H9 (cell line): ENCODE results near the gene RB1. TPM values are rescaled to one million over a fixed set of nuclear protein-coding genes. Genes with fewer than 3 reads are reported as not detected.

Experiments
- DNase-seq: peaks from one replicate; pipeline ENCODE4 v3.0.0-alpha.2; 2017
- H2AFZ ChIP-seq: one replicate; pipeline ENCODE4 v1.6.1; 2013; ENCODE audit warnings: mild to moderate bottlenecking, low read length, control low read depth, moderate library complexity
- H2AK5ac ChIP-seq: 2 replicates; pipeline ENCODE4 v1.6.1; 2013; ENCODE audit warnings: low read length, control low read depth, mixed read lengths; ENCODE audit not compliant: insufficient read length
- H2BK120ac ChIP-seq: one replicate; pipeline ENCODE4 v1.6.1; 2013; ENCODE audit warnings: low read depth, mild to moderate bottlenecking, low read length, control low read depth, inconsistent platforms; ENCODE audit not compliant: poor library complexity, severe bottlenecking
- H2BK12ac ChIP-seq: 2 replicates; pipeline ENCODE4 v1.6.1; 2013; ENCODE audit warnings: low read length, control low read depth, mixed read lengths, low read depth; ENCODE audit not compliant: insufficient read length
- H2BK15ac ChIP-seq: 2 replicates; pipeline ENCODE4 v1.6.1; 2013; ENCODE audit warnings: low read depth, low read length, control low read depth
- H2BK20ac ChIP-seq: one replicate; pipeline ENCODE4 v1.6.1; 2013; ENCODE audit warnings: low read depth, mild to moderate bottlenecking, low read length, control low read depth, inconsistent platforms; ENCODE audit not compliant: poor library complexity, severe bottlenecking
- H2BK5ac ChIP-seq: 2 replicates; pipeline ENCODE4 v1.6.1; 2013; ENCODE audit warnings: low read length, control low read depth, mixed read lengths; ENCODE audit not compliant: insufficient read length
- H3K14ac ChIP-seq: 2 replicates; pipeline ENCODE4 v1.6.1; 2013; ENCODE audit warnings: low read length, control low read depth; ENCODE audit not compliant: insufficient read depth
- H3K18ac ChIP-seq: 2 replicates; pipeline ENCODE4 v1.6.1; 2013; ENCODE audit warnings: low read depth, mild to moderate bottlenecking, mixed read lengths, low read length, control low read depth; ENCODE audit not compliant: insufficient read length
- H3K23ac ChIP-seq: 2 replicates; pipeline ENCODE4 v1.6.1; 2013; ENCODE audit warnings: low read length, control low read depth, mixed read lengths, low read depth; ENCODE audit not compliant: insufficient read length
- H3K23me2 ChIP-seq: 2 replicates; pipeline ENCODE4 v1.6.1; 2013; ENCODE audit warnings: low read depth, mild to moderate bottlenecking, mixed read lengths, low read length, control low read depth; ENCODE audit not compliant: insufficient read length, poor library complexity, severe bottlenecking
- H3K27ac ChIP-seq: 2 replicates; pipeline ENCODE4 v1.5.1; 2013; ENCODE audit warnings: low read length, control low read depth, mixed read lengths, low read depth; ENCODE audit not compliant: insufficient read length
- H3K27me3 ChIP-seq: 2 replicates; pipeline ENCODE4 v1.6.1; 2013; ENCODE audit warnings: low read length, control low read depth, inconsistent platforms; ENCODE audit not compliant: insufficient read depth
- H3K4ac ChIP-seq: 2 replicates; pipeline ENCODE4 v1.6.1; 2013; ENCODE audit warnings: low read depth, mild to moderate bottlenecking, control low read depth, inconsistent platforms, low read length, moderate library complexity
- H3K4me1 ChIP-seq: 2 replicates; pipeline ENCODE4 v1.6.1; 2013; ENCODE audit warnings: low read length, control low read depth, inconsistent platforms; ENCODE audit not compliant: insufficient read depth
- H3K4me2 ChIP-seq: 2 replicates; pipeline ENCODE4 v1.6.1; 2013; ENCODE audit warnings: low read length, control low read depth, mixed read lengths; ENCODE audit not compliant: insufficient read length, insufficient read depth
- H3K56ac ChIP-seq: 2 replicates; pipeline ENCODE4 v1.6.1; 2013; ENCODE audit warnings: low read depth, mild to moderate bottlenecking, mixed read lengths, low read length, control low read depth; ENCODE audit not compliant: insufficient read length
- H3K79me1 ChIP-seq: 2 replicates; pipeline ENCODE4 v1.6.1; 2013; ENCODE audit warnings: low read depth, mild to moderate bottlenecking, moderate library complexity, low read length, control low read depth, inconsistent platforms; ENCODE audit not compliant: insufficient read depth, poor library complexity, severe bottlenecking
- H3K79me2 ChIP-seq: 2 replicates; pipeline ENCODE4 v1.6.1; 2013; ENCODE audit warnings: low read length, control low read depth, inconsistent platforms; ENCODE audit not compliant: insufficient read depth
- H3K9ac ChIP-seq: 2 replicates; pipeline ENCODE4 v1.6.1; 2013; ENCODE audit warnings: low read length, control low read depth, mixed read lengths; ENCODE audit not compliant: insufficient read length; ENCODE audit errors: extremely low read depth
- H3K9me3 ChIP-seq: one replicate; pipeline ENCODE4 v1.6.1; 2013; ENCODE audit warnings: low read depth, low read length, inconsistent platforms; ENCODE audit not compliant: control insufficient read depth
- H3T11ph ChIP-seq: one replicate; pipeline ENCODE4 v1.6.1; 2013; ENCODE audit warnings: mild to moderate bottlenecking, low read length, control low read depth, inconsistent platforms
- H4K20me1 ChIP-seq: one replicate; pipeline ENCODE4 v1.6.1; 2013; ENCODE audit not compliant: control insufficient read depth, insufficient read length, insufficient read depth
- H4K5ac ChIP-seq: 2 replicates; pipeline ENCODE4 v1.6.1; 2013; ENCODE audit warnings: low read depth, mild to moderate bottlenecking, mixed read lengths, low read length, control low read depth; ENCODE audit not compliant: insufficient read length
- H4K8ac ChIP-seq: replicated peaks from 2 replicates; pipeline ENCODE4 v1.6.1; 2013; ENCODE audit warnings: low read length, control low read depth, mixed read lengths, low read depth; ENCODE audit not compliant: insufficient read length
- H4K91ac ChIP-seq: 2 replicates; pipeline ENCODE4 v1.6.1; 2013; ENCODE audit warnings: low read depth, mild to moderate bottlenecking, moderate library complexity, mixed read lengths, low read length, control low read depth; ENCODE audit not compliant: insufficient read length
- H3K27ac Mint-ChIP-seq, 3 experiments: 2 replicates in 2 of 3; 3 replicates in 1 of 3; pipeline ENCODE4 v1.8.0; 2020 to 2021; ENCODE audit warnings: mixed read lengths in 3 of 3, mild to moderate bottlenecking in 1 of 3, moderate library complexity in 1 of 3
- H3K27me3 Mint-ChIP-seq: 2 replicates; pipeline ENCODE4 v1.8.0; 2021; ENCODE audit warnings: low read depth, mild to moderate bottlenecking, moderate library complexity, mixed read lengths
- H3K36me3 Mint-ChIP-seq, 3 experiments: 2 replicates in 2 of 3; 3 replicates in 1 of 3; pipeline ENCODE4 v1.8.0; 2020 to 2021; ENCODE audit warnings: low read depth in 3 of 3, mixed read lengths in 3 of 3; ENCODE audit not compliant: insufficient read depth in 1 of 3
- H3K4me1 Mint-ChIP-seq, 2 experiments: 2 replicates each; pipeline ENCODE4 v1.8.0; 2020; ENCODE audit warnings: mixed read lengths in 2 of 2
- H3K4me3 Mint-ChIP-seq, 2 experiments: 2 replicates in 1 of 2; 3 replicates in 1 of 2; pipeline ENCODE4 v1.8.0; 2020 to 2021; ENCODE audit warnings: mild to moderate bottlenecking in 2 of 2, mixed read lengths in 2 of 2, moderate library complexity in 1 of 2
- H3K9me3 Mint-ChIP-seq, 2 experiments: 2 replicates in 1 of 2; 3 replicates in 1 of 2; pipeline ENCODE4 v1.8.0; 2020; ENCODE audit warnings: mild to moderate bottlenecking in 2 of 2, mixed read lengths in 2 of 2, moderate library complexity in 1 of 2
- CTCF ChIP-seq: fragments of 200-600 bp; sonication (generic); conservative IDR thresholded peaks from 3 replicates; pipeline ENCODE4 v1.8.0; 2021; ENCODE audit warnings: antibody characterized with exemption, mild to moderate bottlenecking
- WGBS: extraction: QIAGEN DNeasy Blood & Tissue Kit; methylation state at CpG from one replicate; pipeline ENCODE4 v1.1.7; 2013; ENCODE audit warnings: missing lambda C conversion rate, low lambda C conversion rate, mixed read lengths; ENCODE audit not compliant: insufficient read length; ENCODE audit errors: extremely low coverage; 5-methylcytosine and 5-hydroxymethylcytosine counted together
- total RNA-seq: library from RNA; stranded (reverse); gene quantifications from 2 replicates; pipeline ENCODE4 v1.2.1, GENCODE V29; 2021

RB1 gene
- total RNA-seq, 1 experiment from 2014 or later: 20.5 TPM

GRCh38 chr13:48515732-48516131 lies 212.2 kb downstream of the RB1 start:
- Histone ChIP-seq H3K79me1 (no peaks in the 10 kb centered on the region), H3K23me2 (no peaks in the 10 kb centered on the region), H2BK12ac (no peak overlapping the region), H3K23ac (no peak overlapping the region), H3K27me3 (no peaks in the 10 kb centered on the region), H4K20me1 (no peaks in the 10 kb centered on the region), H3K9me3 (no peaks in the 10 kb centered on the region), H3K4me1 (no peaks in the 10 kb centered on the region; the same call in 1 of the 2 replicates), H4K5ac (no peak overlapping the region), H3K14ac (no peak overlapping the region), H2BK120ac (no peak overlapping the region), H4K8ac (no peak overlapping the region), H2BK20ac (no peak overlapping the region), H3K56ac (no peak overlapping the region), H2AFZ (no peak overlapping the region), H3K4ac (no peak overlapping the region), H2AK5ac (no peak overlapping the region), H3T11ph (no peak overlapping the region), H4K91ac (no peak overlapping the region), H3K4me2 (no peak overlapping the region), H3K9ac (no peak overlapping the region), H3K27ac (no peak overlapping the region), H2BK5ac (no peak overlapping the region), H3K18ac (no peak overlapping the region), H2BK15ac (no peak overlapping the region), H3K79me2 (no peaks in the 10 kb centered on the region)
- no CpG with 5 or more reads among the region's 6 CpGs for WGBS
- H3K27me3 Mint-ChIP-seq: no peaks in the 10 kb centered on the region
- no peaks in the 10 kb centered on the region for H3K4me1 Mint-ChIP-seq
- H3K4me3 Mint-ChIP-seq: no peak overlapping the region
- no peak for TF ChIP-seq CTCF
- peak overlapping the region in 1 of 3 experiments; percentile 88; a peak in 1 of 7 replicates for H3K27ac Mint-ChIP-seq
- H3K36me3 Mint-ChIP-seq: peaks cover 0 to 5% (median 5%) of the 10 kb centered on the region in 3 experiments; a peak in 3 of 7 replicates
- no peak for DNase-seq
- H3K9me3 Mint-ChIP-seq: no peaks in the 10 kb centered on the region; a peak in 1 of 5 replicates
